ENCODE data around the gene VPS13A.
"Not testable (repeated sequence)": the region's sequence is repeated elsewhere in the genome, so short reads cannot be mapped to it uniquely, and the experiment has no call there.

Gene VPS13A

DNA sequence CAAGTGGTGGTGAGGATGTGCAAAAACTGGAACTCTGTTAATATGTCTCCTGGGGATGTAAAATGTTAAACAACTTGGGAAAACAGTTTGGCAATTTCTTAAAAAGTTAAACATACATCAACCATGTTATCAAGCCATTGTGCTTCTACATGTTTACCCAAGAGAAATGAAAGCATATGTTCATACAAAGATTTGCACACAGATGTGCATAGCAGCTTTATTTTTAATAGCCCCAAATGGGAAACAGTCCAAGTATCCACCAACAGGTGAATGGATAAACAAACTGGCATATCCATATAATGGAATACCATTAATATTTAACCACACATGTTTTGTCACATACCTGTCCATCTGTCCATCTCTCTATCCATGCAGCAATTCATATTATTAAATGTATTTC is 6.2 kb downstream of the VPS13A start:
- no peak for DNase-seq (ENCODE audit: low read depth in 2 of 2)

- DNase-seq (ENCODE audit: low read depth in 2 of 2): no peak
Observed at GRCh38 chr9:77188242-77188641, 10.9 kb downstream of the VPS13A start.

- no peak for DNase-seq (ENCODE audit: low read depth in 2 of 2)
Observed at GRCh38 chr9:77194423-77194822, 17.1 kb downstream of the VPS13A start.

GRCh38 chr9:77210116-77210515 is 32.8 kb downstream of the VPS13A start:
- DNase-seq (ENCODE audit: low read depth in 2 of 2): no peak

DNA sequence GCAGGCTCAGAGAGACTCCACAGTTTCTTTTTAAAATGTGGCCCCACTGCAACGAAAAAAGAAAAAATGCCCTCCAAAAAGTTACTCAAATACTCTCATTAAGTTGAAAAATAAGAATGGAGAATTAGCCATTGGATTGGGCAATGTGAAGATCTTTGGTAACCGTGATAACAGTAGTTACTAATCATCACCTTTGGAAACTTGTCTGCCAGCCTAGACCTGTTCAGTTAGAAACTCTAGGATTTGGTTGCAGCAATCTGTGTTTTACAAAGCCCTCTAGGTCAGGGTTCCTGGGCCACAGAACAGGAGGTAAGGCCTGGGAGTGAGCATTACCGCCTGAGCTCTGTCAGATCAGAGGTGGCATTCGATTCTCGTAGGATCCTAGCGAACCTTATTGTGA is 34.2 kb downstream of the VPS13A start:
- DNase-seq (ENCODE audit: low read depth in 2 of 2): no peak

DNA sequence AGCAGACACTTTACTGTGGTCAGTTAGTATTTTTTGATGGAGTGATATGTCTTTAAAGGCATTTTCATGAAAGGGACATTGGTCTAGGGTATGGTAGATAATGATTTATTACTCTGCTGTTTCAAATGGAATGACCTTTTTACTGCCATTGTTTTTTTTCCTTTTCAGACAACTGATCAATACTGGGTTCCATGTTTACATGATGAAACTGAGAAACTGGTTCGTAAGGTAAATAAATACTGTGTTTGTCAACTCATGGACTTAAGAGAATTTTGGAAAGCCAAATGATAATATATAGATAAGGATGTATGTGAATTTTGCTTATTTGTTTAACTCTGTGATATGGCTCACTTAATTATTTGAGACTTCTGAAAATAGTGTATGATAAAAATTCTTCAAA is 35.5 kb downstream of the VPS13A start:
- no peak for DNase-seq (ENCODE audit: low read depth in 2 of 2)

DNA sequence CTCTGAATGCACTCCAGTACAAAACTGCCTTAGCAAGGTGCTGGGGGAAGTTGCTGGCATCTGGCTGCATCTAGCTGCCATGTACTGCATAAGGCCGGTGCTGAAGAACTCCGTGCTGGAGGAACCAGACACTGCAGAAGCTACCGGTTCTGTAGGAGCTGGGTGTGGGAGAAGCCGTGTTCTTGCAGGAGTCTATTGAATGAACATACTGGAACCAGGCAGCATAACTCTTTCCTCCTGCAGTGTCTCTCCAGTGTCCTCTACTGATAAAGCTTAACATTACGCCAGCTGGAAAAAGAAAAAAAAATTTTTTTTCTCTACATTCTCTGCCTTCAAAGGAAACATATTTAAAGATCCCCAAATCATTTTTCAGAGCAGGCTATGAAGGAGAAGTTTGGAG is 38.5 kb downstream of the VPS13A start:
- no peak for DNase-seq (ENCODE audit: low read depth in 2 of 2)

DNA sequence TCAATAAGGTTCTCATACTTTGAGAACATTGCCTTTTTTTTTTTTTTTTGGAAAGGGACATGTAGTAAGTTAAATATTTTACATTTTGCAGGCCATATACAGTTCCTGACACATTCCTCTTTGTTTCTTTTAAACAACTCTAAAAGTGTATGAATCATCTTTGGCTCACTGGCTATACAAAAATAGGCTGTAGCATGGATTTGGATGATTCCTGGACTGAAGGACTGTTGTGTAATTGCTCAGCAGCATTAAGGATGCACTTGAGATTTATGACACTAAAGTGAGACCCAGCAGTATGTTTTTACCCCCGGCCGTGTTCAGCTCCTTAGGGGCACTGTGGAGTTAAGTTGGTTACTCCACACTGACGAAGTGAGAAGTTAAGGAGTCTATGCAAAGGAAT is 41.3 kb downstream of the VPS13A start:
- no peak for DNase-seq (ENCODE audit: low read depth in 2 of 2)

GRCh38 chr9:77221431-77221830 is 44.1 kb downstream of the VPS13A start:
- DNase-seq (ENCODE audit: low read depth in 2 of 2): no peak

GRCh38 chr9:77224746-77225312 is 47.5 kb downstream of the VPS13A start:
- DNase-seq (ENCODE audit: low read depth in 2 of 2): no peak

- no peak for DNase-seq (ENCODE audit: low read depth in 2 of 2)
Observed at GRCh38 chr9:77236693-77237092, 59.4 kb downstream of the VPS13A start.

DNA sequence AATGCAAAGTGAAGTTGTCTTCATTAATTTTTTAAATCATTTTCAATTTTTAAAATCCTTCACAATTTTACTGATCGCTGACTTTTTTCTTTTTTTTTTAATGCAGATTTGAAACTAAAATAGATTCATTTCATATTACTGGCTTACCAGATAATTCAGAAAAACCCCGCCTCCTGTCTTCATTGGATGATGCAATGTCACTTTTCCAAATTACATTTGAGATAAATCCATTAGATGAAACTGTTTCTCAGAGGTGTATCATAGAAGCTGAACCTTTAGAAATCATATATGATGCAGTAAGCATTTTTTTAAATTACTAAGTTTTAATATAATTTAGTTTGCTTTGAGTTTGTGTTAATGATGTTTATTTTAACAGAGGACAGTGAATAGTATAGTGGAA is 60.6 kb downstream of the VPS13A start:
- no peak for DNase-seq (ENCODE audit: low read depth in 2 of 2)

DNA sequence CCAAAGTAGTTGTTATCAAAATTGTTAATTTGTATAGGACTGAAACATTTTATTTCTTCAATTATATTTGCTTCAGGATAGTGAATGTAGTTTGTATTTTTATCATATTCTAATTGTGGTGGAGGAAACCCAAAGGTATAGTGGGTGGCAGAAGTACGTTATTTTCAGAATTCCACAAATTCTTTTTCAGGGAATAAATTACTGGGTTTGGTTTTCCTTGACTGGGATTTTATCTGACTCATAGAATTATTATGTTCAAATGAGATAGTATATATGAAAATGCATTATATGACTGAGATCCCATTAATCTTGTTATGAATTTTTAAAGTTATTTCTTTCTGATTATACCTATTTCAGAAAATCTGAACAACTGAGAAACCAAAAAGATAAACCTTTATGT is 73.7 kb downstream of the VPS13A start:
- DNase-seq (ENCODE audit: low read depth in 2 of 2): no peak

- no peak for DNase-seq (ENCODE audit: low read depth in 2 of 2)
Observed at GRCh38 chr9:77257275-77257674, 79.9 kb downstream of the VPS13A start.

DNA sequence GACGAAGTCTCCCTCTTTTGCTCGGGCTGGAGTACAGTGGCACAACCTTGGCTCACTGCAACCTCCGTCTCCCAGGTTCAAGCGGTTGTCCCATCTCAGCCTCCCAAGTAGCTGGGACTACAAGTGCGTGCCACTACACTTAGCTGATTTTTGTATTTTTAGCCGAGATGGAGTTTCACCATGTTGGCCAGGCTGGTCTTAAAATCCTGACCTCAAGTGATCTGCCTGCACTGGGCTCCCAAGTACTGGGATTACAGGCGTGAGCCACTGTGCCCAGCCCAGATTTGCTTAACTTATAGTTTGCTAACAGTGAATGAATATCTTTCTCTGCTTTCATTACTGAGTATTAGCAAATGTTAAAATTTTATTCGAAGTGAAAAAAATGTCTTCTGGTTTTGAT is 84.3 kb downstream of the VPS13A start:
- DNase-seq (ENCODE audit: low read depth in 2 of 2): no peak

GRCh38 chr9:77267762-77268161 is 90.4 kb downstream of the VPS13A start:
- not testable (repeated sequence) for DNase-seq (ENCODE audit: low read depth in 2 of 2)

DNA sequence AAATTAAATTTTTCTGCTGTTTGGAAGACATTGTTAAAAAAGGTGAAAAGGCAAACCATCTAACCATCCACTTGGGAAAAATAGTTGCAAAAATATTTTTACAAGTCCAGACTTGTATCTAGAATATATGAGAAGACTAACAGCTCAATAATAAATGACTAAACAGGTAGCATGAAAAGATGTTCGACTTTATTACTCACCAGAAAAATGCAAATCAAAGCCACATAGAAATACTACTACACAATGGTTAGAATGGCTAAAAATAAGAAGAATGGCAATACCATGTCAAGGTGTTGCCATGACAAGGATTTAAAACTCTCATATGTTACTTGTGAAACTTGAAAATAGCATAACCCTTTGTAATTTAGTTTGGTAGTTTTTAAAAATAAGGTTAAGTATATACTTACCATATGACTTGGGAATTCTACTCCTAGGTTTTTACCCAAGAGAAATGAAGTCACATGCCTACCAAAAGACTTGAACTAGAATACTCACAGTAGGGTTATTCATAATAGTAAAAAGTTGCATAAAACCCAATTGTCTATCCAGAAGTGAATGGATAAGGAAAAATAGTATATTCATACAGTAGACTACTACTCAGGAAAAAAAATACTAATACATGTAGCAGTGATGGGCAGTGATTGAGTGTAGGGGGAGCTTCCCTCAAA is 93.8 kb downstream of the VPS13A start:
- DNase-seq (ENCODE audit: low read depth in 2 of 2): no peak

DNA sequence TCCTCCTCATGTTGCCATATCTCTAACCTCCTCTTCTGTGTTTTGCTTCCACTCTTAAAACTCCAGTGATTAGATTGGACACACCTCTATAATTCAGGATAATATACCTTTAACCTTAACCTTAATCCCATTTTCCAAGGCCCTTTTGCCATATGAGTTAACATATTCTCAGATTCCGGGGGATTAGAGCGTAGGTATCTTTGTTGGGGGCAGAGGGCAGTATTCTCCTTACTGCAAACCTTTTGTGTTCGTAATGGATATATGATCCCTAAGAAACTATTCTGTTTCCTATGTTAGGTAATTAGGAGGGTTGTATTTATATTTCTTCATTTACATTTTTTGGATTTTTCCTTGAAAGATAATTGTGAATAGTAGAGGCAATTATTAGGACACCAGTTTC is 99.5 kb downstream of the VPS13A start:
- DNase-seq (ENCODE audit: low read depth in 2 of 2): no peak

DNA sequence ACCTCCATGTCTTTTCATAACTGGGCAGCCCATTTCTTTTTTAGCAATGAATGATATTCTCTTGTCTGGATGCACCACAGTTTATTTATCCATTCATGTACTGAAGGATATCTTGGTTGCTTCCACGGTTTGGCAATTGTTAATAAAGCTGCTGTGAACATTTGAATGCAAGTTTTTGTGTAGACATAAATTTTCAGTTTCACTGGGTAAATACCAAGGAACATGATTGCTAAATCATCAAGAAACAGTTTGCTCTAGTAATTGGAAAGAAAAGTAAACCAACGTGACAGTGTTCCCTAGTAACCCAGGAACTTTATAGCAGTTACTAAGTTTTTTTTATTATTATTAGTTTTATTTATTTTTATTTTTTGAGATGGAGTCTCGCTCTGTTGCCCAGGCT is 100.4 kb downstream of the VPS13A start:
- no peak for DNase-seq (ENCODE audit: low read depth in 2 of 2)

GRCh38 chr9:77283991-77284390 is 106.7 kb downstream of the VPS13A start:
- DNase-seq (ENCODE audit: low read depth in 2 of 2): no peak

DNA sequence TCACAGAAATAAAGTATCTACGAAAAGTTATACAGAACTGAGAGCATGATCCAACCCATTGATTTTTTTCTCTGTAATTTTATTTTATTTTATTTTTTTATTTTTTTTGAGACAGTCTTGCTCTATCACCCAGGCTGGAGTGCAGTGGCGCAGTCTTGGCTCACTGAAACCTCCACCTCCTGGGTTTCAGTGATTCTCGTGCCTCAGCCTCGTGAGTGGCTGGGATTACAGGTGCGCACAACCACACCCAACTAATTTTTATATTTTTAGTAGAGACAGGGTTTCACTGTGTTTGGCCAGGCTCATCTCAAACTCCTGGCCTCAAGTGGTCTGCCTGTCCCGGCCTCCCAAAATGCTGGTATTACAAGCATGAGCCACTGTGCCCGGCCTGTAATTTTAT is 107.3 kb downstream of the VPS13A start:
- DNase-seq (ENCODE audit: low read depth in 2 of 2): no peak

DNA sequence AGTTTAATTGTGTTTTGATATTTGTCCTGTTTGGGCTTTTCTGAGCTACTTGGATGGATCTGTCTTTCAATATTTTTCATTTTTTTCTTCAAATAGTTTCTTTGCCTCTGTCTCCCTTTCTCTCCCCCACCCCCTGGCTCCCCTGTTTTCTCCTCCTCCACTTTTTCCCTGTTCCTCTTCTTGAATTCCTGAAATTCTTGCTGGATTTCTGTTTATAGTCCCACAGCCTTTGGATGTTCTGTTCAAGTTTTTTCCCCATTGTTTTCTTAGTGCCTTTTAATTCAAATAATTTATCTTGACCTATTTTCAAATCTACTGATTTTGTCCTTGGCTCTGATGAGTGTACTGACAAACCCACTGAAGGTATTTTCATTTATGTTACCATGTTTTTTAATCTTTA is 113.0 kb downstream of the VPS13A start:
- DNase-seq (ENCODE audit: low read depth in 2 of 2): no peak

- DNase-seq (ENCODE audit: low read depth in 2 of 2): no peak
Observed at GRCh38 chr9:77291714-77292113, 114.4 kb downstream of the VPS13A start.

DNA sequence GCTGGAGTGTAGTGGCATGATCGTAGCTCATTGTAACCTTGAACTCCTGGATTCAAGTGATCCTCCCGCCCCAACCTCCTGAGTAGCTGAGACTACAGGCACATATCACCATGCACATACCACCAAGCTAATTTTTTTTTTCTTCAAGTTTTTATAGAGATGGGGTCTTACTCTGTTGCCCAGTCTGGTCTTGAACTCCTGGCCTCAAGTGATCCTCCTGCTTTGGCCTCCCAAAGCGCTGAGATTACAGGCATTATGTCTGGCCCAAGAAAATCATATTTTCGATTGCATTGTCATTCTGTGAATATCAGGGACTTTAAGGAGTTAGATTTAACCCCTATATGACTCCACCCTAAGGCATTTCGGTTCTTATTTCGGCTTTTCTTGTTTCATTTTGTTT is 116.6 kb downstream of the VPS13A start:
- DNase-seq (ENCODE audit: low read depth in 2 of 2): no peak
